ENCODE data around the gene KCNG1. TPM values are rescaled to one million over a fixed set of nuclear protein-coding genes. Genes with fewer than 3 reads are reported as not detected.

KCNG1 gene
- polyA plus RNA-seq, 1 donor from 2014 or later: 3.3 TPM

DNA sequence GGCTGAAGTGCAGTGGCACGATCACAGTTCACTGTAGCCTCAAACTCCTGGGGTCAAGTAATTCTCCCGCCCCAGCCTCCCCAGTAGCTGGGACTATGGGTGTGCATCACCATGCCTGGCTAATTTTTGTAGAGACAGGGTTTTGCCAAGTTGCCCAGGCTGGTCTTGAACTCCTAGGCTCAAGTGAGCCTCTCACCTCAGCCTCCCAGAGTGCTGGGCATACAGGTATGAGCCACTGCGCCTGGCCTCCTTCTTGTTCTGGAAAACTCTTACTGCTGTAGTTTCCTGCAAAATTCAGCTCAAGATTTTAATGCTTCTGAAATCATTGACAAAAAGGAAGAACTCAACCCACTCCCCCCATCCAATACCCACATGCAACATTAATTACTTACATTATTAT, 21.9 kb upstream of the KCNG1 start:
- peaks cover 4% of the 10 kb centered on the region for H3K27me3 Mint-ChIP-seq
- H3K36me3 Mint-ChIP-seq: no peaks in the 10 kb centered on the region
- H3K27ac Mint-ChIP-seq: no peak overlapping the region
- H3K4me1 Mint-ChIP-seq: no peaks in the 10 kb centered on the region
- no peak overlapping the region for H3K4me3 Mint-ChIP-seq
- peaks cover 0 to 4% (median 0%) of the 10 kb centered on the region in 3 donors for H3K9me3 Mint-ChIP-seq

GRCh38 chr20:51043811-51044210, 20.9 kb upstream of the KCNG1 start:
- H3K4me3 Mint-ChIP-seq: no peak overlapping the region
- no peaks in the 10 kb centered on the region for H3K4me1 Mint-ChIP-seq
- no peaks in the 10 kb centered on the region for H3K9me3 Mint-ChIP-seq
- H3K36me3 Mint-ChIP-seq: no peaks in the 10 kb centered on the region
- no peak overlapping the region for H3K27ac Mint-ChIP-seq
- H3K27me3 Mint-ChIP-seq: peaks cover 4% of the 10 kb centered on the region

GRCh38 chr20:51042657-51043247, 19.8 kb upstream of the KCNG1 start:
- H3K4me3 Mint-ChIP-seq: no peak overlapping the region
- H3K27ac Mint-ChIP-seq: no peak overlapping the region
- H3K27me3 Mint-ChIP-seq: peaks cover 4% of the 10 kb centered on the region
- no peaks in the 10 kb centered on the region for H3K36me3 Mint-ChIP-seq
- H3K9me3 Mint-ChIP-seq: no peaks in the 10 kb centered on the region
- H3K4me1 Mint-ChIP-seq: no peaks in the 10 kb centered on the region

DNA sequence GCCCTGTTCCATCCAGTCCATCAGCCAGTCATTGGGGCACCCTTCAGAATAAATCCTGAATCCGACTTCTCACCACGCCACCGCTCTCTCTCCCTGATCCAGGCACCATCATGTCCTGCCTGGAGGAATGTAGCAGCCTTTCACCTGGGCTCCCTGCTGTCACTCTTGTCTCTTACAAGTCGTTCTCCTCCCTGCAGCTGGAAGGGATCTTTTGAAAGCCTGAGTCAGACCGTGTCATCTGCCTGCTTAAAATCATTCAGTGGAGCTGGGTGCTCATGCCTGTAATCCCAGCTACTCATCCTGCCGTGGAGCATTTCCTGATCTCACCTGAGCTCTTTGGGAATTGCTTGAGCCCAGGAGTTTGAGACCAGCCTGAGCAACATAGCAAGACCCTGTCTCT, 19.2 kb upstream of the KCNG1 start:
- Mint-ChIP-seq H3K4me1 (no peaks in the 10 kb centered on the region), H3K27ac (no peak overlapping the region), H3K27me3 (peaks cover 2% of the 10 kb centered on the region), H3K9me3 (no peaks in the 10 kb centered on the region), H3K36me3 (no peaks in the 10 kb centered on the region), H3K4me3 (no peak overlapping the region)

DNA sequence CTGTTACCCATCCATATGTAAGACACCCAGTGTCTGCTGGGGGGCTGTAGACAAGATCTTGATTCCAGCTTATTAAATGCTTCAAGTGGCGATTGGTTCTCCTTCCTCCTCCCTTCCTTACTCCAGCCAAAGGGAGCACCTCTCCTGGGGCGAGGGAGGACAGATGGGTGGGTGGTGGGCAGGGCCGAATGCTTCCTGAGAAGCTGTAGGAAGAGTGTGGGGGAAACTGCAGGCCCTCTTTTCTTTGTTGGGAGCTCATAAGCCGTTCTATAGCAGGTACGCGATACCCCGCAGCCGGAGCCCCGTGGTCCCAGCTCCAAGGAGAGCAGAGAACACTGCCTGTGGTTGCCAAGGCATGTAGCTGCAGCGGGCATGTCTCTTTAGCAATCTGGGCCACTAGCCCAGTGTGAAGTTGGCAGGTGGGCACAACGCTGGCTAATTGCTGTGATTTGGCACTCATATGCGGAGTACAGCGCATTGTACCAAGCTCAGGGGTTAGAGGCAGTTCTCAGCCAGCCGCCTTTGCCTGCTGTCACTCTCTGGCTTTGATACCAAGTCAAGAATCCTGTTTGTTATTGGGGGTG, 14.7 kb upstream of the KCNG1 start:
- peaks cover 0 to 2% (median 0%) of the 10 kb centered on the region in 3 donors for H3K9me3 Mint-ChIP-seq
- no peak overlapping the region for H3K4me3 Mint-ChIP-seq

DNA sequence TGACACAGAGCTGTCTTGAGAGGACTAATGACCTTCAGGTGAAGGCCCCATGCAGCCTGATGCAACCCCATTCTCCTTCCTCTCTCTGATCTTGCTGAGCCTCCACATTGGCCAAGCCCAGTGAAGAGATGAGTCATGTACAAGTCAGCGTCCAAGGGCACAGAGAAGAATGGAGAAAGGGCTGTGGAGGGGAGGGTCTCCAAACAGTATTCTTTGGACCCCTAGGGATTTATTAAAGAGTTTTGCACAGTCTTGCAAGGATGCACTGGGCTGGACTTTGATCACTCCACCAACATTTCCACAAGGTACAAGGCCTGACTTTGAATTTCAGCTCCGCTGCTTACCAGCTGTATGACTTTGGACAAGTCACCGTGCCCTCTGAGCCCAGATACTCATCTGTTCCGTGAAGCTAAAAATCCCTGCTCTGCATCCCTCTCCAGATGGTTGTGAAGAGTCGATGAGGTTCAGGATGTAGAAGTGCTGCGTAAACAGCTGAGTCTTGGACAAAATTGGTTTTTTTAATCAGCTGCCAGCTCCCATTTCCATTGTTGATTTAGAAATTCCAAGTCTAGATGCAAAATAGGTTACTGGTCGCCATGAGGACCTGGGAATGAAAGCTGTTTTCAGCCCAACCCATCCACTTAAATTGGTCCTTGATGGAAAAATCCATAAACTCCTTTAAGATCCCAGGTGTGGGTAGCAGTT, 14.1 kb upstream of the KCNG1 start:
- Mint-ChIP-seq H3K27ac (no peak overlapping the region), H3K27me3 (peaks cover 13% of the 10 kb centered on the region), H3K36me3 (no peaks in the 10 kb centered on the region), H3K9me3 (peaks cover 0 to 2% (median 0%) of the 10 kb centered on the region in 3 donors), H3K4me3 (no peak overlapping the region), H3K4me1 (peaks cover 0 to 3% (median 1%) of the 10 kb centered on the region in 3 donors)

More for the DNA sequence above, 14.7 kb upstream of the KCNG1 start:
- Mint-ChIP-seq H3K4me1 (peaks cover 0 to 3% (median 1%) of the 10 kb centered on the region in 3 donors), H3K36me3 (no peaks in the 10 kb centered on the region), H3K27me3 (peaks cover 13% of the 10 kb centered on the region), H3K27ac (no peak overlapping the region)

GRCh38 chr20:51036226-51036625, 13.3 kb upstream of the KCNG1 start:
- Mint-ChIP-seq H3K9me3 (peaks cover 0 to 2% (median 0%) of the 10 kb centered on the region in 3 donors), H3K27me3 (peaks cover 16% of the 10 kb centered on the region), H3K36me3 (no peaks in the 10 kb centered on the region), H3K4me1 (peaks cover 0 to 3% (median 1%) of the 10 kb centered on the region in 3 donors), H3K4me3 (no peak overlapping the region), H3K27ac (no peak overlapping the region)

- Mint-ChIP-seq H3K4me1 (peaks cover 0 to 3% (median 1%) of the 10 kb centered on the region in 3 donors), H3K27ac (no peak overlapping the region)
These were observed 12.2 kb upstream of the KCNG1 start for GRCh38 chr20:51034988-51035656.

DNA sequence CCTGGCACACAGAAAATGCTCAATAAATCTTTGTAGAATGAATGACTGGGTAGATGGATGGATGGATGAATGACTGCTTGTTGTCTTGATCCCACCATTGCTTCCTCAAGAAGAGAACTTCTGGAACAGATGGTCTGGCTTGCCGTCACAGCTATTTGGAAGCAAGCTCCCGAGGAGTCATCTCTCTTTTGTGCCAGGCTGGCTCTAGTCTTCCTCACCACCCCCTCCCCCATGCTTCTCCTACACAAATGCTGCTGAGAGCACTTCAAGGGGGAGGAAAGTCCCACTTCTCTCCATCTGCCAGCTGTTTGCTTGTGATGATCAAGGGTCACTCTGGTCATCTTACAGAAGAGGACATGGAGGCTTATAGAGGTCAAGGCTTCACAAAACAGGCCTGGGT, 11.6 kb upstream of the KCNG1 start:
- no peak overlapping the region for H3K27ac Mint-ChIP-seq
- H3K9me3 Mint-ChIP-seq: peaks cover 0 to 2% (median 0%) of the 10 kb centered on the region in 3 donors
- peaks cover 31% of the 10 kb centered on the region for H3K27me3 Mint-ChIP-seq
- peaks cover 0 to 3% (median 1%) of the 10 kb centered on the region in 3 donors for H3K4me1 Mint-ChIP-seq
- H3K4me3 Mint-ChIP-seq: no peak overlapping the region
- H3K36me3 Mint-ChIP-seq: no peaks in the 10 kb centered on the region

More at GRCh38 chr20:51034988-51035656, 12.2 kb upstream of the KCNG1 start:
- H3K4me3 Mint-ChIP-seq: no peak overlapping the region
- peaks cover 0 to 2% (median 0%) of the 10 kb centered on the region in 3 donors for H3K9me3 Mint-ChIP-seq
- H3K27me3 Mint-ChIP-seq: peaks cover 25% of the 10 kb centered on the region
- H3K36me3 Mint-ChIP-seq: no peaks in the 10 kb centered on the region

DNA sequence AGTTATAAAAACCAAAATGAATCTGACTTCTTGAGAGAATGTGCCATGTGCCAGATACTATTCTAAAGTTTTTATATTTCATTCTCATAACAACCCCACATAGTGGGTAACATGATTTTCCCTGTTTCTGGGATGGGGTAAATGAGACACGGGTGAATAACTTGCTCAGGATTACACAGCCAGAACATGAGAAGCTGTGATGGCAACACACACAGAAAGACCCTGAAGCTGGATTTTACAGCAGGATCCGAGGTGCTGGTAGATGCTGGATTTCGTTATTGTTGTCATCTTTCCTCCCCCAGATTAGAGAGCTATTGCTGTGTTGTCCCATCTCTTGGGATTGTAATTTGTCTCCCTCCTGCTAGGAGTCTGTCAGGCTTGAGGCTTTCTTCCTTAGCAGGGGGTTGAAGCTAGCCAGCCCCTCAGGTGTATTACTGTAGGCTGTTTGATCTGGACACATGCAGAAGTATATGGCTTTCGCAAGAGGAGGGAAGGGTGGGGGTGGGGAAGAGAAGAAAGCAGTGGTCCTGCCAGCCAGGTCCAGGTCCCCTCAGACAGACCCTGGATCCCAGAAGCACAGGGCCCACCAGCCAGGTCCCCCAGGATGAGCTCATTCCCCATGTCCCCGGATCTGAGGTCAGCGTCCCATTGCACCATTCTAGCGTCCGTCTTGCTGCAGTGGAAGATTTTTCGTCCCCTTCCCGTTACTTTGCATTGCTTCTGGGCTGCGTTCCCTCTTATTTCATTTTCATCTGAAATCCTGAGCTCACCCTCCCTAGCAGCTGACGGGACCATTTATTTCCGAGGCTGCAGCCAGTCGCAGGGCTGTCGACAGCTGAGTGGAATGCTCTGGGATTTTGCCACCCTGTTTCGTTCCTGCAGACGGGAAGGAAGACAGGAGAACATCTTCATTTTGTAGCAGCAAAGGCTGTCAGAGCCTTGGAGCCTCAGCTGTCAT, 7.3 kb upstream of the KCNG1 start:
- Mint-ChIP-seq H3K9me3 (no peaks in the 10 kb centered on the region), H3K36me3 (no peaks in the 10 kb centered on the region), H3K27ac (no peak overlapping the region), H3K4me3 (no peak overlapping the region), H3K27me3 (peaks cover 46% of the 10 kb centered on the region), H3K4me1 (peaks cover 0 to 1% (median 1%) of the 10 kb centered on the region in 3 donors)

DNA sequence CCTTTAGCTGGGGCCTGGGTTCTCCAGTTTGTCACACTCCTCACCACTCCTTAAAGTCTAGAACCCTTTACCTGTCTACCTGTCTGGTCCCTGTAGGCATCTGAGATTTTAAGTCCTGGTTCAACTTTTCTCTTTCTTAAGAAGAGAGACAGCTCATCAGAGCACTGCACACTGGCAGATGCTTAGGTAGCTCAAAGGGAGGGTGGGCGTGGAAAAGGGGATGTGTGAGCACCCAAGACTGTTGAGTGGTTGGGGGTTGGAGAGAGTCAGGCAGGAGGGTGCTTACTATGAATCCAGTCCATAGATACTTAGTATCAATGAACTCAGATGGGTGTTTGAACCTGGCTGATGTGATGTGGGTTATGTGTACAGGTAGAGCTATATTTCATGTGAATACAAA, 6.6 kb upstream of the KCNG1 start:
- Mint-ChIP-seq H3K27me3 (peaks cover 50% of the 10 kb centered on the region), H3K27ac (no peak overlapping the region), H3K9me3 (no peaks in the 10 kb centered on the region)

GRCh38 chr20:51028616-51029212, 5.8 kb upstream of the KCNG1 start:
- no peak overlapping the region for H3K27ac Mint-ChIP-seq
- peaks cover 54% of the 10 kb centered on the region for H3K27me3 Mint-ChIP-seq
- H3K9me3 Mint-ChIP-seq: no peaks in the 10 kb centered on the region
- no peak overlapping the region for H3K4me3 Mint-ChIP-seq
- peaks cover 0 to 1% (median under 1%) of the 10 kb centered on the region in 3 donors for H3K4me1 Mint-ChIP-seq
- no peaks in the 10 kb centered on the region for H3K36me3 Mint-ChIP-seq

More for the DNA sequence above, 6.6 kb upstream of the KCNG1 start:
- Mint-ChIP-seq H3K4me1 (peaks cover 0 to 1% (median 0%) of the 10 kb centered on the region in 3 donors), H3K36me3 (no peaks in the 10 kb centered on the region), H3K4me3 (no peak overlapping the region)

- Mint-ChIP-seq H3K27me3 (peaks cover 58% of the 10 kb centered on the region), H3K4me1 (peaks cover 0 to 2% (median 2%) of the 10 kb centered on the region in 3 donors), H3K36me3 (no peaks in the 10 kb centered on the region), H3K27ac (no peak overlapping the region), H3K4me3 (peak overlapping the region in 2 of 4 donors; percentile 51 to 57), H3K9me3 (no peaks in the 10 kb centered on the region)
These were observed 4.3 kb upstream of the KCNG1 start for GRCh38 chr20:51027035-51027795.
